PC-9 (cell line): ENCODE measurements around the gene AP4E1. TPM values are rescaled to one million over a fixed set of nuclear protein-coding genes. Genes with fewer than 3 reads are reported as not detected.

Source experiments
- BruUV-seq: library from RNA; stranded (reverse); fragments of 400-500 nt; replicated peaks from 2 replicates; lab custom pipeline; 2021; lab: Mats Ljungman, UMichigan
- CTCF ChIA-PET: fragments of 300-600 bp; sonication (Branson Sonifier 250); formaldehyde crosslinking; loops from one replicate; lab custom pipeline; 2022; ENCODE audit warnings: antibody characterized with exemption; lab: Charles Lee
- POLR2A ChIA-PET: fragments of 300-600 bp; sonication (Branson Sonifier 250); formaldehyde crosslinking; loops from one replicate; lab custom pipeline; 2022; ENCODE audit warnings: antibody characterized with exemption; ENCODE audit not compliant: unreplicated experiment; lab: Charles Lee
- DNase-seq, 2 experiments: peaks; one replicate each; pipeline versions ENCODE4 v3.0.0 to v3.0.0-alpha.2; 2015 to 2022; ENCODE audit warnings: mixed read lengths in 1 of 2
- H2AFZ ChIP-seq: fragments of 200-600 bp; sonication (generic); 2 replicates; pipeline ENCODE4 v1.8.1; 2017; ENCODE audit warnings: antibody characterized with exemption
- H3F3A ChIP-seq: fragments of 200-600 bp; sonication (generic); 2 replicates; pipeline ENCODE4 v1.8.1; 2017; ENCODE audit warnings: antibody characterized with exemption, mild to moderate bottlenecking, low read depth; ENCODE audit not compliant: insufficient read depth
- H3K27ac ChIP-seq: fragments of 200-600 bp; sonication (generic); 2 replicates; pipeline ENCODE4 v1.6.1; 2016; ENCODE audit warnings: mixed run types
- H3K27me3 ChIP-seq: fragments of 200-600 bp; sonication (generic); 2 replicates; pipeline ENCODE4 v1.6.1; 2016; ENCODE audit warnings: low read depth, mixed run types; ENCODE audit not compliant: insufficient read depth
- H3K36me3 ChIP-seq: fragments of 200-600 bp; sonication (generic); 2 replicates; pipeline ENCODE4 v1.6.1; 2016; ENCODE audit warnings: low read depth, mixed run types
- H3K4me1 ChIP-seq: fragments of 200-600 bp; sonication (generic); replicated peaks from 2 replicates; pipeline ENCODE4 v1.6.1; 2016; ENCODE audit warnings: mixed run types; ENCODE audit not compliant: insufficient read depth
- H3K4me2 ChIP-seq: fragments of 200-600 bp; sonication (generic); 2 replicates; pipeline ENCODE4 v1.6.1; 2017; ENCODE audit warnings: mixed run types
- H3K4me3 ChIP-seq: fragments of 200-600 bp; sonication (generic); 2 replicates; pipeline ENCODE4 v1.6.1; 2016; ENCODE audit warnings: mixed run types
- H3K79me2 ChIP-seq: fragments of 200-600 bp; sonication (generic); 2 replicates; pipeline ENCODE4 v1.6.1; 2017; ENCODE audit warnings: low read depth, mixed run types
- H3K9me2 ChIP-seq: fragments of 200-600 bp; sonication (generic); 2 replicates; pipeline ENCODE4 v1.8.1; 2017; ENCODE audit warnings: mild to moderate bottlenecking; ENCODE audit not compliant: insufficient read depth
- H3K9me3 ChIP-seq: fragments of 200-600 bp; sonication (generic); 2 replicates; pipeline ENCODE4 v1.8.1; 2016; ENCODE audit warnings: low read depth; ENCODE audit not compliant: insufficient read depth
- H4K20me1 ChIP-seq: fragments of 200-600 bp; sonication (generic); 2 replicates; pipeline ENCODE4 v1.8.1; 2017; ENCODE audit not compliant: insufficient read depth
- EZH2 ChIP-seq: fragments of 200-600 bp; sonication (generic); IDR thresholded peaks from 2 replicates; pipeline ENCODE4 v1.8.0; 2017; ENCODE audit warnings: antibody characterized with exemption, low read depth
- intact Hi-C: fragments of 100-400 bp; cut with micrococcal nuclease; formaldehyde crosslinking; loops from one replicate; pipeline ENCODE4 v1.10.0; 2022; ENCODE audit not compliant: unreplicated experiment
- total RNA-seq: library from RNA; stranded (reverse); gene quantifications from 2 replicates; pipeline ENCODE4 v1.2.3, GENCODE V29; 2021
- TF ChIP-seq, protein P1 (sequence below): fragments of 200-600 bp; sonication (generic); conservative IDR thresholded peaks from 2 replicates; pipeline ENCODE4 v1.6.1; 2017; ENCODE audit warnings: mixed run types, antibody characterized with exemption, mild to moderate bottlenecking, moderate library complexity

Gene AP4E1
- total RNA-seq, 1 experiment from 2014 or later = 10.0 TPM

DNA sequence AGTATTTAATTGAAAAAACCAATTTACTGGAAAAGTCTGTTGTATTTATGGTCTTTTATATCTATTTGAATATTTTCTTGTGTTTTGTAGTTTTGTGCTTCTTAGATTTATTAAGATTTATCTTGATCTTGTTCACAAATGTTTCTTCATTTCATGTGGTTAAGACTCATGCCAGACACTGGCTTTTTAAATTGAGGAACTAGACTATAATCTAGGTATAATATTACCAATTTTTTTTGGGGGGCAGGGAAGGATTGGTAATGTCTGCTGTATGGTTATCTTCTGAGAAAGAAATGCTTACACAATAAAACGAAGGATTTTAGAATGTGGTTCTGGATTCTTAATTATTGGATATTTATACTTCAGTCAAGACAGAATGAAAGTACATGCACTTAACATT lies 24.9 kb downstream of the AP4E1 start:
- no peak overlapping the region for H3K4me2 ChIP-seq
- H4K20me1 ChIP-seq = no peaks in the 10 kb centered on the region
- no peak overlapping the region for H2AFZ ChIP-seq
- H3K4me3 ChIP-seq = no peak overlapping the region
- DNase-seq = no peak
- H3K4me1 ChIP-seq = no peaks in the 10 kb centered on the region
- no peak overlapping the region for H3K27ac ChIP-seq
- H3K36me3 ChIP-seq = no peaks in the 10 kb centered on the region
- H3K79me2 ChIP-seq = no peaks in the 10 kb centered on the region
- POLR2A ChIA-PET = no interaction called here
- no peaks in the 10 kb centered on the region for H3K9me2 ChIP-seq
- BruUV-seq = no TSS peak
- intact Hi-C loops = no loop called here
- H3K9me3 ChIP-seq = no peaks in the 10 kb centered on the region
- no peak for TF ChIP-seq EZH2
- TF ChIP-seq, protein P1, sequence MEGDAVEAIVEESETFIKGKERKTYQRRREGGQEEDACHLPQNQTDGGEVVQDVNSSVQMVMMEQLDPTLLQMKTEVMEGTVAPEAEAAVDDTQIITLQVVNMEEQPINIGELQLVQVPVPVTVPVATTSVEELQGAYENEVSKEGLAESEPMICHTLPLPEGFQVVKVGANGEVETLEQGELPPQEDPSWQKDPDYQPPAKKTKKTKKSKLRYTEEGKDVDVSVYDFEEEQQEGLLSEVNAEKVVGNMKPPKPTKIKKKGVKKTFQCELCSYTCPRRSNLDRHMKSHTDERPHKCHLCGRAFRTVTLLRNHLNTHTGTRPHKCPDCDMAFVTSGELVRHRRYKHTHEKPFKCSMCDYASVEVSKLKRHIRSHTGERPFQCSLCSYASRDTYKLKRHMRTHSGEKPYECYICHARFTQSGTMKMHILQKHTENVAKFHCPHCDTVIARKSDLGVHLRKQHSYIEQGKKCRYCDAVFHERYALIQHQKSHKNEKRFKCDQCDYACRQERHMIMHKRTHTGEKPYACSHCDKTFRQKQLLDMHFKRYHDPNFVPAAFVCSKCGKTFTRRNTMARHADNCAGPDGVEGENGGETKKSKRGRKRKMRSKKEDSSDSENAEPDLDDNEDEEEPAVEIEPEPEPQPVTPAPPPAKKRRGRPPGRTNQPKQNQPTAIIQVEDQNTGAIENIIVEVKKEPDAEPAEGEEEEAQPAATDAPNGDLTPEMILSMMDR = no peak
- no peaks in the 10 kb centered on the region for H3F3A ChIP-seq
- no peaks in the 10 kb centered on the region for H3K27me3 ChIP-seq
- CTCF ChIA-PET = no interaction called here

DNA sequence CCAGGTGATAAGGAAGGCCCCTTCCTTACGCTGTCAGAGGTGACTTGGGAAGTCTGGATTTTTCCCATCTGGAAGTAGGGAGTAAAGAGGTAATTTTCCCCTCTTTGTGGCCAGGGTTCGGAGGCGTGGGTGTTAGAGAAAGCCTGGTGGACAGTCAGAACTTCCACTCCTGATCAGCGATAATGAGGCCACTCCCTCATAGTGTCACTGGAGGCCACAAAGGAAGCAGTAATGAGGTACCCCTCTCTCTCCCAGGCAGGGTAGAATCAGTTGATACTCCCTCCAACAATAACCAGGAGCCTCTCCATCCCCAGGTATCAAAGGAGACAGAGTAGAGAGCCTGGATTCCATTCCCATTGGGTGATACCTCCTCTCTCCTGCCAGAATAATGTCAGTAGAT lies 30.0 kb downstream of the AP4E1 start:
- ChIA-PET POLR2A (no interaction called here), CTCF (no interaction called here)
- no peaks in the 10 kb centered on the region for H3F3A ChIP-seq
- no peak for DNase-seq
- no TSS peak for BruUV-seq
- H3K4me1 ChIP-seq = no peaks in the 10 kb centered on the region
- no peaks in the 10 kb centered on the region for H3K27me3 ChIP-seq
- H4K20me1 ChIP-seq = no peaks in the 10 kb centered on the region
- H3K27ac ChIP-seq = no peak overlapping the region
- intact Hi-C loops = no loop called here
- no peak overlapping the region for H2AFZ ChIP-seq
- no peaks in the 10 kb centered on the region for H3K36me3 ChIP-seq
- H3K4me2 ChIP-seq = no peak overlapping the region
- H3K4me3 ChIP-seq = no peak overlapping the region
- no peaks in the 10 kb centered on the region for H3K9me2 ChIP-seq
- TF ChIP-seq EZH2 = no peak
- TF ChIP-seq, protein P1 = no peak
- H3K9me3 ChIP-seq = no peaks in the 10 kb centered on the region
- H3K79me2 ChIP-seq = no peaks in the 10 kb centered on the region

GRCh38 chr15:50939911-50940310 lies 31.4 kb downstream of the AP4E1 start:
- POLR2A ChIA-PET = no interaction called here
- intact Hi-C loops = no loop called here
- H3K79me2 ChIP-seq = no peaks in the 10 kb centered on the region
- H3K9me2 ChIP-seq = no peaks in the 10 kb centered on the region
- TF ChIP-seq EZH2 = no peak
- TF ChIP-seq, protein P1 = no peak
- no peaks in the 10 kb centered on the region for H3K36me3 ChIP-seq
- no peak overlapping the region for H3K4me3 ChIP-seq
- CTCF ChIA-PET = no interaction called here
- no TSS peak for BruUV-seq
- no peaks in the 10 kb centered on the region for H4K20me1 ChIP-seq
- DNase-seq = no peak
- H3K27me3 ChIP-seq = no peaks in the 10 kb centered on the region
- H3K4me2 ChIP-seq = no peak overlapping the region
- no peaks in the 10 kb centered on the region for H3F3A ChIP-seq
- H3K27ac ChIP-seq = no peak overlapping the region
- H2AFZ ChIP-seq = no peak overlapping the region
- H3K9me3 ChIP-seq = no peaks in the 10 kb centered on the region
- H3K4me1 ChIP-seq = no peaks in the 10 kb centered on the region
